ENCODE measurements around the gene GALNT17. TPM values are rescaled to one million over a fixed set of nuclear protein-coding genes. Genes with fewer than 3 reads are reported as not detected.

GALNT17 gene
- total RNA-seq, 1 experiment from 2014 or later, result not detected

DNA sequence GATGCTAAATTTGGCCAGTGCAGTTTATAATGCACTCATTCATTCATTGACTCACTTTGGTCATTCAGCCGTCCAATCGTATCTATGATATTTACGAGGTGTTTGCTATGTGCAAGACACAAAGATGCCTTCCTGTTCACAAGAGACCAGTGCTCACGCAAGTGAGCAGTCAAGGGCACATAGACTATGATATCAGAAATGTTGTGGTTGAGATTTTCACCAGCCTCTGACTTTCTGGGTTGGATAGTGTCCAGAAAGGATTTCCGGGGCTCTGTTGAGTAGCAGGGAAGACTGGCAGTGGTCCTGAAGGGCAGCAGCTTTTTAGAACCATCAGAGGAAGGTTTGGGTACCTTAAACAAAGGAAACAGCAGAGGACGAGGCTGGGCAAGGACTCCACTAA lies 191.8 kb downstream of the GALNT17 start:
- intact Hi-C loops (cut with micrococcal nuclease; ENCODE audit: unreplicated experiment), result no loop called here
- POLR2A ChIA-PET, result no interaction called here
- Histone ChIP-seq H3K4me1 (ENCODE audit: control insufficient read depth, insufficient read depth, low read length) (no peaks in the 10 kb centered on the region), H3K4me3 (ENCODE audit: low read depth in 2 of 2, low read length in 2 of 2) (no peak overlapping the region), H3K9me3 (ENCODE audit: control insufficient read depth, insufficient read depth, low read depth, low read length) (no peaks in the 10 kb centered on the region), H3K36me3 (ENCODE audit: control insufficient read depth, insufficient read depth, low read length) (no peaks in the 10 kb centered on the region), H3K27me3 (ENCODE audit: control insufficient read depth, insufficient read depth, low read length) (no peaks in the 10 kb centered on the region), H3K27ac (ENCODE audit: low read length) (no peak overlapping the region)
- in situ Hi-C loops (cut with HindIII; ENCODE audit: low pct_unique_long_range_greater_than_20kb, low sequenced_read_pairs), result no loop called here
- TF ChIP-seq, protein P1, sequence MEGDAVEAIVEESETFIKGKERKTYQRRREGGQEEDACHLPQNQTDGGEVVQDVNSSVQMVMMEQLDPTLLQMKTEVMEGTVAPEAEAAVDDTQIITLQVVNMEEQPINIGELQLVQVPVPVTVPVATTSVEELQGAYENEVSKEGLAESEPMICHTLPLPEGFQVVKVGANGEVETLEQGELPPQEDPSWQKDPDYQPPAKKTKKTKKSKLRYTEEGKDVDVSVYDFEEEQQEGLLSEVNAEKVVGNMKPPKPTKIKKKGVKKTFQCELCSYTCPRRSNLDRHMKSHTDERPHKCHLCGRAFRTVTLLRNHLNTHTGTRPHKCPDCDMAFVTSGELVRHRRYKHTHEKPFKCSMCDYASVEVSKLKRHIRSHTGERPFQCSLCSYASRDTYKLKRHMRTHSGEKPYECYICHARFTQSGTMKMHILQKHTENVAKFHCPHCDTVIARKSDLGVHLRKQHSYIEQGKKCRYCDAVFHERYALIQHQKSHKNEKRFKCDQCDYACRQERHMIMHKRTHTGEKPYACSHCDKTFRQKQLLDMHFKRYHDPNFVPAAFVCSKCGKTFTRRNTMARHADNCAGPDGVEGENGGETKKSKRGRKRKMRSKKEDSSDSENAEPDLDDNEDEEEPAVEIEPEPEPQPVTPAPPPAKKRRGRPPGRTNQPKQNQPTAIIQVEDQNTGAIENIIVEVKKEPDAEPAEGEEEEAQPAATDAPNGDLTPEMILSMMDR (IDR thresholded peaks at IDR 0.05), result no peak
- no peak for TF ChIP-seq SIN3A (IDR thresholded peaks at IDR 0.05; ENCODE audit: borderline replicate concordance, insufficient read depth, low read depth, low read length)
- TF ChIP-seq, protein P2, sequence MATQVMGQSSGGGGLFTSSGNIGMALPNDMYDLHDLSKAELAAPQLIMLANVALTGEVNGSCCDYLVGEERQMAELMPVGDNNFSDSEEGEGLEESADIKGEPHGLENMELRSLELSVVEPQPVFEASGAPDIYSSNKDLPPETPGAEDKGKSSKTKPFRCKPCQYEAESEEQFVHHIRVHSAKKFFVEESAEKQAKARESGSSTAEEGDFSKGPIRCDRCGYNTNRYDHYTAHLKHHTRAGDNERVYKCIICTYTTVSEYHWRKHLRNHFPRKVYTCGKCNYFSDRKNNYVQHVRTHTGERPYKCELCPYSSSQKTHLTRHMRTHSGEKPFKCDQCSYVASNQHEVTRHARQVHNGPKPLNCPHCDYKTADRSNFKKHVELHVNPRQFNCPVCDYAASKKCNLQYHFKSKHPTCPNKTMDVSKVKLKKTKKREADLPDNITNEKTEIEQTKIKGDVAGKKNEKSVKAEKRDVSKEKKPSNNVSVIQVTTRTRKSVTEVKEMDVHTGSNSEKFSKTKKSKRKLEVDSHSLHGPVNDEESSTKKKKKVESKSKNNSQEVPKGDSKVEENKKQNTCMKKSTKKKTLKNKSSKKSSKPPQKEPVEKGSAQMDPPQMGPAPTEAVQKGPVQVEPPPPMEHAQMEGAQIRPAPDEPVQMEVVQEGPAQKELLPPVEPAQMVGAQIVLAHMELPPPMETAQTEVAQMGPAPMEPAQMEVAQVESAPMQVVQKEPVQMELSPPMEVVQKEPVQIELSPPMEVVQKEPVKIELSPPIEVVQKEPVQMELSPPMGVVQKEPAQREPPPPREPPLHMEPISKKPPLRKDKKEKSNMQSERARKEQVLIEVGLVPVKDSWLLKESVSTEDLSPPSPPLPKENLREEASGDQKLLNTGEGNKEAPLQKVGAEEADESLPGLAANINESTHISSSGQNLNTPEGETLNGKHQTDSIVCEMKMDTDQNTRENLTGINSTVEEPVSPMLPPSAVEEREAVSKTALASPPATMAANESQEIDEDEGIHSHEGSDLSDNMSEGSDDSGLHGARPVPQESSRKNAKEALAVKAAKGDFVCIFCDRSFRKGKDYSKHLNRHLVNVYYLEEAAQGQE (IDR thresholded peaks at IDR 0.05; ENCODE audit: insufficient read depth in 1 of 2, low read depth in 2 of 2, low read length in 1 of 2), result no peak
- TF ChIP-seq POLR2AphosphoS5 (IDR thresholded peaks at IDR 0.05; ENCODE audit: low read depth, low read length), result no peak
- TF ChIP-seq TCF7L2 (IDR thresholded peaks at IDR 0.05; ENCODE audit: low read depth, low read length), result no peak
- no TSS peak for BruUV-seq (replicated peaks)
- DNase-seq (ENCODE audit: low read depth, low spot score) (no peak), ATAC-seq (no peak)
- CTCF ChIA-PET, result no interaction called here

DNA sequence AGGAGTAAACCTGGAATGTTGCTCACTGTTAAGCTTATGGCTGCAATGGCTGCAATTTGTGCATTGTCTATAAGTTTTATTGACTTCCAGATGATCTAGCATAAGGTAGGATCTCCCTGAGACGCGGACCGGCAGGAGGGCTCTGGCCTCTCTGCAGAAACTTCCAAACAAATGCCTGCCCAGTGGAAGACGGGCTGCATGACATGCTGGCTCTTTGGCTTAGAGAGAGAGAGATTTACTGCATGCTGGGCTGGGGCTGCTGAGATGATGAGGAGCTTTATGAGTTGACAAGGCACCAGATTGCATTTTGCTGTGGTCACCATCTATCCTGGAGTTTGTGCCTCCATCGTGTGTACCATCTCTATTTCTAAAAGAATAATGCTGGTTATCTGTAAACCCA lies 193.2 kb downstream of the GALNT17 start:
- H3K27ac ChIP-seq (ENCODE audit: low read length), result no peak overlapping the region
- TF ChIP-seq TCF7L2 (IDR thresholded peaks at IDR 0.05; ENCODE audit: low read depth, low read length), result no peak
- TF ChIP-seq POLR2AphosphoS5 (IDR thresholded peaks at IDR 0.05; ENCODE audit: low read depth, low read length), result no peak
- no peak for TF ChIP-seq SIN3A (IDR thresholded peaks at IDR 0.05; ENCODE audit: borderline replicate concordance, insufficient read depth, low read depth, low read length)
- TF ChIP-seq, protein P2 (IDR thresholded peaks at IDR 0.05; ENCODE audit: insufficient read depth in 1 of 2, low read depth in 2 of 2, low read length in 1 of 2), result no peak
- TF ChIP-seq, protein P1 (IDR thresholded peaks at IDR 0.05), result no peak
- BruUV-seq (replicated peaks), result no TSS peak
- ATAC-seq, result no peak
- no peaks in the 10 kb centered on the region for H3K9me3 ChIP-seq (ENCODE audit: control insufficient read depth, insufficient read depth, low read depth, low read length)
- ChIA-PET CTCF (no interaction called here), POLR2A (no interaction called here)
- no peaks in the 10 kb centered on the region for H3K36me3 ChIP-seq (ENCODE audit: control insufficient read depth, insufficient read depth, low read length)
- H3K4me3 ChIP-seq (ENCODE audit: low read depth in 2 of 2, low read length in 2 of 2), result no peak overlapping the region
- no peak for DNase-seq (ENCODE audit: low read depth, low spot score)
- in situ Hi-C loops (cut with HindIII; ENCODE audit: low pct_unique_long_range_greater_than_20kb, low sequenced_read_pairs) (no loop called here), intact Hi-C loops (cut with micrococcal nuclease; ENCODE audit: unreplicated experiment) (no loop called here)
- H3K27me3 ChIP-seq (ENCODE audit: control insufficient read depth, insufficient read depth, low read length), result no peaks in the 10 kb centered on the region
- H3K4me1 ChIP-seq (ENCODE audit: control insufficient read depth, insufficient read depth, low read length), result no peaks in the 10 kb centered on the region
